K562 (cell line): ENCODE data around the gene PTGIS. TPM values are rescaled to one million over a fixed set of nuclear protein-coding genes. Genes with fewer than 3 reads are reported as not detected.

ENCODE experiments used
- ATAC-seq: fragments of 200-7000 bp; cut with Tn5 transposase; 3 replicates; pipeline ENCODE4 v1.9.1; 2020; ENCODE audit warnings: moderate library complexity
- BruUV-seq: library from RNA; stranded (reverse); fragments of 400-500 nt; replicated peaks from 2 replicates; lab custom pipeline; 2021; lab: Mats Ljungman, UMichigan
- CTCF ChIA-PET: fragments of 300-600 bp; formaldehyde crosslinking; extraction: SDS; loops from one replicate; lab custom pipeline; 2021; ENCODE audit warnings: low intra/inter-chr PET ratio; lab: Yijun Ruan, JAX
- POLR2A ChIA-PET: fragments of 300-600, 350-650 bp; sonication (Branson Sonifier 250); formaldehyde crosslinking; extraction: SDS; loops from one replicate; lab custom pipeline; 2021; ENCODE audit warnings: antibody characterized with exemption, inconsistent platforms; lab: Yijun Ruan, JAX
- DNase-seq, 4 experiments: peaks; one replicate each; pipeline versions ENCODE4 v3.0.0 to v3.0.0-alpha.2; 2011 to 2018; ENCODE audit warnings: low spot score in 3 of 4, mixed read lengths in 3 of 4; ENCODE audit errors: extremely low read depth in 1 of 4
- FAIRE-seq: peaks from 2 replicates; lab custom pipeline; 2011; peaks lifted over from hg19 to GRCh38; lab: Jason Lieb, UNC
- H2AFZ ChIP-seq: 2 replicates; pipeline ENCODE4 v1.6.0; 2011; ENCODE audit warnings: low read depth, low read length, control low read depth, inconsistent platforms
- H3K27ac ChIP-seq: fragments of 200-600 bp; 3 replicates; pipeline ENCODE4 v1.8.0; 2011; ENCODE audit warnings: low read depth, mild to moderate bottlenecking, control low read depth, inconsistent platforms, low read length, moderate library complexity, mixed read lengths; ENCODE audit errors: extremely low read depth
- H3K27me3 ChIP-seq, 2 experiments: fragments of 300-600 bp in 1 of 2; 2 replicates in 1 of 2; 3 replicates in 1 of 2; pipeline versions ENCODE4 v1.6.0 to v1.8.0; 2011; ENCODE audit warnings: inconsistent platforms in 2 of 2, low read length in 2 of 2, mild to moderate bottlenecking in 1 of 2, mixed read lengths in 1 of 2, moderate library complexity in 1 of 2; ENCODE audit not compliant: control insufficient read depth in 2 of 2, insufficient read depth in 2 of 2
- H3K36me3 ChIP-seq: fragments of 300-600 bp; 3 replicates; pipeline ENCODE4 v1.8.0; 2011; ENCODE audit warnings: mild to moderate bottlenecking, low read length, inconsistent platforms; ENCODE audit not compliant: control insufficient read depth, insufficient read depth
- H3K4me1 ChIP-seq, 2 experiments: fragments of 200-600 bp in 1 of 2; replicated peaks in 1 of 2; 2 replicates in 1 of 2; 3 replicates in 1 of 2; pipeline versions ENCODE4 v1.5.1 to v1.8.0; 2011; ENCODE audit warnings: inconsistent platforms in 2 of 2, low read length in 2 of 2, mild to moderate bottlenecking in 1 of 2, mixed read lengths in 1 of 2, moderate library complexity in 1 of 2; ENCODE audit not compliant: control insufficient read depth in 2 of 2, insufficient read depth in 2 of 2
- H3K4me2 ChIP-seq: 2 replicates; pipeline ENCODE4 v1.6.1; 2011; ENCODE audit warnings: low read length, control low read depth, inconsistent platforms, mixed read lengths; ENCODE audit not compliant: insufficient read depth
- H3K4me3 ChIP-seq: fragments of 200-600 bp; sonication (generic), shearing (Covaris generic); 2 replicates; pipeline ENCODE4 v1.5.1; 2016; ENCODE audit warnings: control low read depth, inconsistent platforms
- H3K79me2 ChIP-seq: fragments of 200-600 bp; 3 replicates; pipeline ENCODE4 v1.8.0; 2011; ENCODE audit warnings: low read length, inconsistent platforms; ENCODE audit not compliant: control insufficient read depth, insufficient read depth
- H3K9ac ChIP-seq, 2 experiments: 2 replicates each; pipeline versions ENCODE4 v1.6.0 to v1.6.1; 2011; ENCODE audit warnings: low read depth in 2 of 2, low read length in 2 of 2, control low read depth in 1 of 2, inconsistent platforms in 1 of 2, mild to moderate bottlenecking in 1 of 2, mixed read lengths in 1 of 2; ENCODE audit not compliant: insufficient read depth in 1 of 2
- H3K9me1 ChIP-seq: one replicate; pipeline ENCODE4 v1.6.0; 2011; ENCODE audit warnings: inconsistent platforms, mild to moderate bottlenecking, low read length, moderate library complexity; ENCODE audit not compliant: control insufficient read depth, insufficient read depth
- H3K9me3 ChIP-seq: replicated peaks from 2 replicates; pipeline ENCODE4 v1.5.1; 2011; ENCODE audit warnings: low read depth, low read length, inconsistent platforms; ENCODE audit not compliant: control insufficient read depth, insufficient read depth
- H4K20me1 ChIP-seq: replicated peaks from 2 replicates; pipeline ENCODE4 v1.6.1; 2011; ENCODE audit warnings: low read length, inconsistent platforms, mixed read lengths; ENCODE audit not compliant: control insufficient read depth, insufficient read depth
- ELF4 ChIP-seq: fragments of 450-650 bp; formaldehyde crosslinking; IDR thresholded peaks from 2 replicates; pipeline ENCODE4 v1.4.0; 2022; ENCODE audit warnings: missing genetic modification characterization
- NFYB ChIP-seq: IDR thresholded peaks from 2 replicates; pipeline ENCODE4 v1.6.1; 2011; ENCODE audit warnings: mild to moderate bottlenecking, moderate library complexity; ENCODE audit not compliant: insufficient read length; ENCODE audit errors: extremely low read depth
- NONO ChIP-seq, 2 experiments: fragments of 200-400 bp in 1 of 2; fragments of 450-650 bp in 1 of 2; formaldehyde crosslinking in 1 of 2; IDR thresholded peaks; 2 replicates each; pipeline ENCODE4 v1.6.1; 2017; ENCODE audit warnings: low read depth in 2 of 2, mild to moderate bottlenecking in 2 of 2, moderate library complexity in 2 of 2, low read length in 1 of 2
- RBM25 ChIP-seq: fragments of 200-400 bp; formaldehyde crosslinking; IDR thresholded peaks from 2 replicates; pipeline ENCODE4 v1.6.1; 2018; ENCODE audit warnings: low read length, low read depth, moderate library complexity; ENCODE audit not compliant: severe bottlenecking
- RFX7 ChIP-seq: fragments of 250-450 bp; sonication (Bioruptor Pico); IDR thresholded peaks from 2 replicates; pipeline ENCODE4 v1.5.1; 2021; ENCODE audit warnings: mild to moderate bottlenecking
- ZNF518B ChIP-seq: fragments of 250-450 bp; sonication (Bioruptor Pico); IDR thresholded peaks from 2 replicates; pipeline ENCODE4 v1.5.0; 2021; ENCODE audit warnings: mild to moderate bottlenecking, moderate library complexity
- WGBS: fragments of 100-300 bp; shearing (Covaris generic); methylation state at CpG from one replicate; pipeline ENCODE4 v1.1.6; 2016; ENCODE audit warnings: low coverage, mixed read lengths; ENCODE audit not compliant: insufficient coverage; ENCODE audit errors: missing lambda C conversion rate; 5-methylcytosine and 5-hydroxymethylcytosine counted together
- in situ Hi-C: fragments of 300-500 bp; cut with MboI; formaldehyde crosslinking; loops from 4 replicates; pipeline ENCODE4 v1.15.0; 2018; ENCODE audit warnings: inconsistent platforms, mixed read lengths
- intact Hi-C: fragments of 100-400 bp; cut with micrococcal nuclease; formaldehyde crosslinking; loops from 2 replicates; pipeline ENCODE4 v1.14.2; 2022
- polyA plus RNA-seq, 8 experiments: library from polyadenylated mRNA; depleted of rRNA in 4 of 8; stranded (reverse) in 5 of 8; unstranded in 3 of 8; fragments of >200 nt; fragmentation: Nextera tagmentation in 2 of 8; fragmentation: Illumina TruSeq in 1 of 8; extraction: Ambion mirVana in 2 of 8; extraction: Trizol in 1 of 8; gene quantifications; 2 replicates each; pipeline versions ENCODE4 v1.2.1 to v1.2.3, GENCODE V29; 2011 to 2014; ENCODE audit warnings: inconsistent platforms in 1 of 8, missing spikeins in 1 of 8
- total RNA-seq, 7 experiments: library from RNA; depleted of rRNA in 6 of 7; stranded (reverse); fragments of >200 nt in 6 of 7; fragmentation: Illumina TruSeq in 2 of 7; extraction: Trizol in 2 of 7; gene quantifications; 2 replicates each; pipeline versions ENCODE4 v1.2.1 to v1.2.3, GENCODE V29; 2011 to 2021; ENCODE audit warnings: low replicate concordance in 1 of 7

Gene PTGIS
- total and polyA plus RNA-seq, 9 of the 15 experiments (the other 6 are each of a cell fraction or from before 2014, with no cell fraction given): not detected

- no peaks in the 10 kb centered on the region for H4K20me1 ChIP-seq
- H3K36me3 ChIP-seq: no peaks in the 10 kb centered on the region
- H3K9ac ChIP-seq: no peak overlapping the region
- H3K27ac ChIP-seq: no peak overlapping the region
- intact Hi-C loops (no loop called here), in situ Hi-C loops (loop anchor here (10.0 kb wide), 1 partner anchor 58 kb away; no protein-coding TSS in a partner anchor)
- BruUV-seq: no TSS peak
- WGBS: 5% methylated on average over 9 of the region's 9 CpGs
- POLR2A ChIA-PET: no interaction called here
- H3K4me1 ChIP-seq: no peaks in the 10 kb centered on the region
- ATAC-seq (no peak), FAIRE-seq (no peak), DNase-seq (no peak)
- H3K4me3 ChIP-seq: no peak overlapping the region
- CTCF ChIA-PET: interaction anchor here (1.0 to 1.2 kb wide), 2 partner anchors 61 to 268 kb away, joined by 3 to 7 read pairs; no protein-coding TSS in a partner anchor
- TF ChIP-seq ZNF518B (CRISPR knock-in tag): no peak
- TF ChIP-seq ELF4 (CRISPR knock-in tag): no peak
- TF ChIP-seq RBM25: peak; percentile 65
- no peak for TF ChIP-seq NONO (IDR thresholded peaks at IDR 0.05; ENCODE audit: low read depth in 2 of 2, low read length in 1 of 2)
- no peak for TF ChIP-seq RFX7 (CRISPR knock-in tag)
- no peak for TF ChIP-seq NFYB
- H3K79me2 ChIP-seq: no peaks in the 10 kb centered on the region
- no peaks in the 10 kb centered on the region for H3K9me1 ChIP-seq
- H2AFZ ChIP-seq: no peak overlapping the region
- no peaks in the 10 kb centered on the region for H3K9me3 ChIP-seq
- H3K27me3 ChIP-seq: peaks cover 7 to 37% of the 10 kb centered on the region in 2 experiments; a peak in 3 of 5 replicates
- no peak overlapping the region for H3K4me2 ChIP-seq
These were observed 34.6 kb upstream of the PTGIS start for GRCh38 chr20:49602345-49603208.
